Right atrium auricular region (tissue), 2 donors: ENCODE results near the gene SMG9. TPM values are rescaled to one million over a fixed set of nuclear protein-coding genes. Genes with fewer than 3 reads are reported as not detected.

Source experiments
- DNase-seq: peaks from one replicate; pipeline ENCODE4 v3.0.0-alpha.2; 2019; ENCODE audit warnings: low spot score
- H3K27ac ChIP-seq, 2 donors: fragments of 200-600 bp; sonication (generic); 1 replicate in 1 of 2; 2 replicates in 1 of 2; pipeline ENCODE4 v1.5.1; 2016 to 2019
- H3K27me3 ChIP-seq, 2 donors: fragments of 200-600 bp; sonication (generic); one replicate each; pipeline versions ENCODE4 v1.5.1 to v1.6.0; 2017 to 2019
- H3K36me3 ChIP-seq: fragments of 200-600 bp; sonication (generic); one replicate; pipeline ENCODE4 v1.5.1; 2016
- H3K4me1 ChIP-seq, 2 donors: fragments of 200-600 bp; sonication (generic); one replicate each; pipeline versions ENCODE4 v1.5.1 to v1.6.0; 2017 to 2019
- H3K4me3 ChIP-seq, 2 donors: fragments of 200-600 bp; sonication (generic); 1 replicate in 1 of 2; 2 replicates in 1 of 2; pipeline ENCODE4 v1.5.1; 2017 to 2019; ENCODE audit warnings: mild to moderate bottlenecking in 1 of 2, moderate library complexity in 1 of 2
- H3K9me3 ChIP-seq, 2 donors: fragments of 200-600 bp; sonication (generic); one replicate each; pipeline ENCODE4 v1.5.1; 2019
- CTCF ChIP-seq, 2 donors: fragments of 200-600 bp; sonication (generic); IDR thresholded peaks; one replicate each; pipeline ENCODE4 v1.5.1; 2019; ENCODE audit warnings: antibody characterized with exemption in 2 of 2
- total RNA-seq, 2 donors: library from RNA; depleted of rRNA; stranded (reverse); fragments of >200 nt; gene quantifications; one replicate each; pipeline ENCODE4 v1.1.0, GENCODE V29; 2016

SMG9 gene
- total RNA-seq, 2 donors from 2014 or later: 8.0 to 11.0 TPM

DNA sequence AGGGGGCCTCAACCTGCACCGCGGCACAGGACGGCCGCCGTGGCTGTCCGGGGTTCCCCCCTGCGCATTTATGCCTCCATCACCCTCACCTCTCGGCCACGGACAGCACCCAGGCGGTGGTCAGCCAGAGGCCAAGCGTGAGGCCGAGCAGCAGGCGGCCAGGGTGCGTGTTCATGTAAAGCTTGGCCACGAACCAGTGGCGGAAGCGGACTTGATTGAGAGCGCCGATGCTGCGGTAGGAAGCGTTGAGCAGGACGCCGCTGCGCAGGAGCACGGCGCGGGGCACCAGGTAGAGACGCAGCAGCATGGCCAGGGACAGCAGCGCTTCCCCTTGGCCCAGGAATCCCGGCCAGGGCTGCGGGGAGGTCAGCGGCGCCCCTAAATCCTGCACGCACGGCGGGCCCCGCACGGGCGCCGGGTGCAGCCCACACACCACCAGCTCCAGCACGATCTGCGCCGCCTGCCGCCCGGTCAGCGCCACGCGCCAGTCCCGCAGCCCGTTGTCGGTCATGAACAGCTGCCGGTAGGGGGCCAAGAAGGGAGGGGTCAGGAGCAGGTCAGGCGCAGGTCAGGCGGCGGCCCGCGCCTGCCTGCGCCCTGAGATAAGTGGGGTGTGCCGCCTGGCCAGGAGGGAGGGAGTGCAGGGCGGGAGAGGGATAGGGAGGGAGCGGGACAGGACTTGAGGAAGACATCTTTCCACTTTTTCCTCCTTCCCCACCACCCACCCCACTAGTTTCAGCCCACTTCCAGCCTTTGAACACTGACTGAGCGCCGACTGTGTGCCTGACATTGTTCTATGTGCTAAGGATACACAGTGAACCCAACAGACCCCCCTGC, 19.6 kb upstream of the SMG9 start:
- DNase-seq: peak; percentile 69
- H3K27ac ChIP-seq: peak overlapping the region in 1 of 2 donors; percentile 36
- no peaks in the 10 kb centered on the region for H3K36me3 ChIP-seq
- peaks cover 0 to 17% of the 10 kb centered on the region in 2 donors for H3K4me1 ChIP-seq
- no peaks in the 10 kb centered on the region for H3K27me3 ChIP-seq
- TF ChIP-seq CTCF (IDR thresholded peaks at IDR 0.05): peak; percentile 63 to 68
- peak overlapping the region in 1 of 2 donors; percentile 39 for H3K4me3 ChIP-seq
- no peaks in the 10 kb centered on the region for H3K9me3 ChIP-seq

GRCh38 chr19:43773725-43774102, 19.0 kb upstream of the SMG9 start:
- Histone ChIP-seq H3K27ac (no peak overlapping the region), H3K4me1 (peaks cover 0 to 17% of the 10 kb centered on the region in 2 donors), H3K4me3 (no peak overlapping the region), H3K27me3 (no peaks in the 10 kb centered on the region), H3K9me3 (no peaks in the 10 kb centered on the region), H3K36me3 (no peaks in the 10 kb centered on the region)
- DNase-seq: no peak
- TF ChIP-seq CTCF (IDR thresholded peaks at IDR 0.05): no peak

DNA sequence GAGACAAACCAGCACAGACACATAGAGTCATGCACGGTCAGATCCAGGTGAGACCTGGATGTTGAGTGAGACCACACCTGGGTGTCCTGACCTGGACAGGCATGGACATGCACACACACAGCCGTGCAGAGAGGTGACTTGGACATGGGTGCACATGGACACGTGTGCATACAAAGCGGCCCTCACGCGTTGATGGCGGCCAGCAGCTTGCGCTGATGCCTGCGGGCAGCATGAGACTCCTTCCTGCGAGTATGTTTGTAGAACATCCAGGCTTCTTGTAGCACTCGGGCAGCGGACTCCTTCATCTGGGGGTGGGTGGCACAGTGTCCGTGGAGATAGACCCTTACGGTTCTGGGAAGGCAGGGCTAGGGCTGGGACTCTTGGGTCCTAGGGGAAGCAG, 14.5 kb upstream of the SMG9 start:
- no peak overlapping the region for H3K27ac ChIP-seq
- peaks cover 0 to 16% of the 10 kb centered on the region in 2 donors for H3K4me1 ChIP-seq
- no peaks in the 10 kb centered on the region for H3K36me3 ChIP-seq
- TF ChIP-seq CTCF (IDR thresholded peaks at IDR 0.05): no peak
- H3K4me3 ChIP-seq: no peak overlapping the region
- H3K27me3 ChIP-seq: no peaks in the 10 kb centered on the region
- H3K9me3 ChIP-seq: no peaks in the 10 kb centered on the region
- DNase-seq: no peak

- no peak overlapping the region for H3K4me3 ChIP-seq
- H3K36me3 ChIP-seq: no peaks in the 10 kb centered on the region
- H3K9me3 ChIP-seq: no peaks in the 10 kb centered on the region
- DNase-seq: peak; percentile 92
- TF ChIP-seq CTCF (IDR thresholded peaks at IDR 0.05): no peak
- H3K27ac ChIP-seq: peak overlapping the region in 1 of 2 donors; percentile 21
- peaks cover 0 to 11% of the 10 kb centered on the region in 2 donors for H3K4me1 ChIP-seq
- H3K27me3 ChIP-seq: no peaks in the 10 kb centered on the region
Measured at GRCh38 chr19:43768273-43769050, 13.7 kb upstream of the SMG9 start.

DNA sequence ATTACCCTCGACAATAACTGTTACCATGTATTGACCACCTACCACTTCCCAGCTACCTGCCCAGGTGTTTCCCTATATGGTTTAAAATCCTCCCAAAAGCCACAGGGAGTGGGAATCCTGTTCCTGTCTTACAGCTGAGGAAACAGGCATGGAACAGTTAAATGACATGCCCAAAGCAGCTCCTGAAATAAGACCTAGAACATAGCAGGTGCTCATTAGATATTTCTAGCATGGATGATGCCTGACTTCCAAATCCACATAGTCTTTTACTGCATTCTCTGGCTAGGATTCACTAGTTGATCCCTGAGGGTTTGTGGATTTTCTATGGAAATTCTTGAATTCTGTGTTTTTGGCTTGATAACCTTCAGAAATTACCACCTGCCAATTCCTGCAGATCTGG, 13.1 kb upstream of the SMG9 start:
- H3K27ac ChIP-seq: no peak overlapping the region
- no peaks in the 10 kb centered on the region for H3K9me3 ChIP-seq
- DNase-seq: no peak
- peaks cover 0 to 11% of the 10 kb centered on the region in 2 donors for H3K4me1 ChIP-seq
- no peak overlapping the region for H3K4me3 ChIP-seq
- H3K36me3 ChIP-seq: no peaks in the 10 kb centered on the region
- H3K27me3 ChIP-seq: no peaks in the 10 kb centered on the region
- no peak for TF ChIP-seq CTCF (IDR thresholded peaks at IDR 0.05)
